Glutamatergic neuron (in vitro differentiated cells): Measurements from ENCODE around the gene YRDC. TPM values are rescaled to one million over a fixed set of nuclear protein-coding genes. Genes with fewer than 3 reads are reported as not detected.
A peak's percentile ranks its signal among the peaks of the same experiment; 100 is the strongest.

Experiments used
- DNase-seq: peaks from one replicate; pipeline ENCODE4 v3.0.0; 2022
- H3K27ac Mint-ChIP-seq: one replicate; pipeline ENCODE4 v1.8.0; 2020; ENCODE audit warnings: mild to moderate bottlenecking, mixed read lengths, inconsistent platforms; ENCODE audit not compliant: unreplicated experiment
- H3K27me3 Mint-ChIP-seq: one replicate; pipeline ENCODE4 v1.8.0; 2020; ENCODE audit warnings: mild to moderate bottlenecking, moderate library complexity, mixed read lengths, inconsistent platforms; ENCODE audit not compliant: unreplicated experiment
- H3K36me3 Mint-ChIP-seq: one replicate; pipeline ENCODE4 v1.8.0; 2020; ENCODE audit warnings: mild to moderate bottlenecking, mixed read lengths, inconsistent platforms; ENCODE audit not compliant: unreplicated experiment
- H3K4me1 Mint-ChIP-seq: one replicate; pipeline ENCODE4 v1.8.0; 2020; ENCODE audit warnings: mild to moderate bottlenecking, low read depth, mixed read lengths, inconsistent platforms; ENCODE audit not compliant: unreplicated experiment
- H3K4me3 Mint-ChIP-seq: one replicate; pipeline ENCODE4 v1.8.0; 2020; ENCODE audit warnings: mild to moderate bottlenecking, mixed read lengths, inconsistent platforms; ENCODE audit not compliant: unreplicated experiment
- H3K9me3 Mint-ChIP-seq: one replicate; pipeline ENCODE4 v1.8.0; 2020; ENCODE audit warnings: mild to moderate bottlenecking, moderate library complexity, mixed read lengths, inconsistent platforms; ENCODE audit not compliant: unreplicated experiment
- total RNA-seq: library from RNA; stranded (reverse); fragmentation: NEBNext Ultra II Directional; extraction: Animal tissue kit (Norgen Biotek cat#: 25700); gene quantifications from one replicate; pipeline ENCODE4 v1.2.1, GENCODE V29; 2021; ENCODE audit not compliant: unreplicated experiment
- TF ChIP-seq, protein P1 (sequence below): fragments of 200-600 bp; sonication (generic); IDR thresholded peaks from one replicate; pipeline ENCODE4 v1.5.0; 2021; ENCODE audit not compliant: partially characterized antibody, unreplicated experiment

The YRDC gene
- total RNA-seq, 1 donor from 2014 or later: 14.9 TPM

- Mint-ChIP-seq H3K27ac (peak overlapping the region; percentile 66), H3K9me3 (peaks cover 7% of the 10 kb centered on the region), H3K4me1 (peaks cover 7% of the 10 kb centered on the region), H3K36me3 (no peaks in the 10 kb centered on the region), H3K4me3 (peak overlapping the region; percentile 38), H3K27me3 (peaks cover 2% of the 10 kb centered on the region)
- TF ChIP-seq, protein P1, sequence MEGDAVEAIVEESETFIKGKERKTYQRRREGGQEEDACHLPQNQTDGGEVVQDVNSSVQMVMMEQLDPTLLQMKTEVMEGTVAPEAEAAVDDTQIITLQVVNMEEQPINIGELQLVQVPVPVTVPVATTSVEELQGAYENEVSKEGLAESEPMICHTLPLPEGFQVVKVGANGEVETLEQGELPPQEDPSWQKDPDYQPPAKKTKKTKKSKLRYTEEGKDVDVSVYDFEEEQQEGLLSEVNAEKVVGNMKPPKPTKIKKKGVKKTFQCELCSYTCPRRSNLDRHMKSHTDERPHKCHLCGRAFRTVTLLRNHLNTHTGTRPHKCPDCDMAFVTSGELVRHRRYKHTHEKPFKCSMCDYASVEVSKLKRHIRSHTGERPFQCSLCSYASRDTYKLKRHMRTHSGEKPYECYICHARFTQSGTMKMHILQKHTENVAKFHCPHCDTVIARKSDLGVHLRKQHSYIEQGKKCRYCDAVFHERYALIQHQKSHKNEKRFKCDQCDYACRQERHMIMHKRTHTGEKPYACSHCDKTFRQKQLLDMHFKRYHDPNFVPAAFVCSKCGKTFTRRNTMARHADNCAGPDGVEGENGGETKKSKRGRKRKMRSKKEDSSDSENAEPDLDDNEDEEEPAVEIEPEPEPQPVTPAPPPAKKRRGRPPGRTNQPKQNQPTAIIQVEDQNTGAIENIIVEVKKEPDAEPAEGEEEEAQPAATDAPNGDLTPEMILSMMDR: peak; percentile 83
- peak; percentile 89 for DNase-seq
These were observed 3.1 kb upstream of the YRDC start for GRCh38 chr1:37811027-37811655.

DNA sequence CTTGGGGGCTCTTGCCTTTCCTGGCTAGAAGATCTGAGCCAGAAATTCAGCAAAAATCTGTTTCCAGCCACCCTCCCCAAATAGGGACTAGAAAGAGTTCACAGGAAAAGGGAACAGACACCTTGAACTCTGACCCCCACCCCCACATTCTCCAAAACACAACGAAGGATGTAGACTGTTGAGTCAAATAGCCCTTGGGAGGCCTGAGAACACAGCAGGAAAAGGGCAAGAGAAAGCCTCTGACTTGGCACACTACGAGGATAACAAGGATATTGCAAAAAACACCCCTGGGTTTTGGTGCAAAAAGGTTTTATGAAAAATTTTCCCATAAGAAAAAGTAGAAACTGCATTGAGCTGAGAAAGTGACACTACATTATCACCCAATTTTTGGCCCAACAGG lies 1.9 kb upstream of the YRDC start:
- Mint-ChIP-seq H3K4me3 (no peak overlapping the region), H3K36me3 (no peaks in the 10 kb centered on the region), H3K27ac (peak overlapping the region; percentile 66), H3K9me3 (peaks cover 7% of the 10 kb centered on the region), H3K27me3 (peaks cover 2% of the 10 kb centered on the region), H3K4me1 (peaks cover 7% of the 10 kb centered on the region)
- no peak for DNase-seq
- TF ChIP-seq, protein P1: no peak

GRCh38 chr1:37808369-37809319 lies 636 bp upstream of the YRDC start:
- DNase-seq: peak; percentile 83
- Mint-ChIP-seq H3K4me3 (peak overlapping the region; percentile 94), H3K4me1 (peaks cover 7% of the 10 kb centered on the region), H3K27me3 (no peaks in the 10 kb centered on the region), H3K9me3 (peaks cover 3% of the 10 kb centered on the region), H3K36me3 (no peaks in the 10 kb centered on the region), H3K27ac (peak overlapping the region; percentile 92)
- TF ChIP-seq, protein P1: peak; percentile 9

DNA sequence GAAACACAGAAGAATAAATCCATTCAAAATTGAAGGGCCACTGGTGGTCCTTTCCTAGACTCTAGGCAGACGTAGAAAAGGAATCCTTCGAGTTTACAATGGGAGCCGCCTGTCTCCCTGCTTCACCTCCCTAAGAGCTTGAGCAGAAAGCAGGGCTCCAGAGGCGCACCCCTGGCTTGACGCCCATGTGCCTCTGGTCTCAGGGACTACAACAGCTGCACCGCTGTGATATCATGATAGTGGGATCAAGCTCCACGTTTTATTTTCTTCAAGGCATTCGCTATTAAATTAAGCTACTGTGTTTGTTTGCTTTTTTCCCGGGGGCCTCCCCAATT lies 821 bp downstream of the YRDC start:
- Mint-ChIP-seq H3K36me3 (no peaks in the 10 kb centered on the region), H3K4me3 (peak overlapping the region; percentile 87), H3K27ac (peak overlapping the region; percentile 59), H3K9me3 (peaks cover 3% of the 10 kb centered on the region), H3K4me1 (peaks cover 7% of the 10 kb centered on the region), H3K27me3 (no peaks in the 10 kb centered on the region)
- no peak for DNase-seq
- TF ChIP-seq, protein P1: no peak

DNA sequence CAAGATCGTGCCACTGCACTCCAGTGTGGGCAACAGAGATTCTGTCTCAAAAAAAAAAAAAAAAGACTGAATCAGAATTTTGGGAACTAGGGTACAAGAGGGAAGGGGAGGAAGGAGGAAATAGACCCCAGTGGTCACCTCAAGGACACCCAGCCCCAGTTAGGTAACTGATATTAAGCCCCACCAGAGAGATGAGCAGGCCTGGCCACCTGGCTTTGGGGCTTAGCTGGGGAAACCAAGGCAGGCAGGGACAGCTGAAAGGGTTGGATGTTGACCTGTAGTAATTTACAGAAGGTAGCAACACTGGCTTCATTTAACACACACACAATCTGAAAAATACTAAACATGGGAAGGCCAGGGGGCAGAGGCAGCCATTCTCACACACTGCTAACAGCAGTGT lies 5.6 kb downstream of the YRDC start:
- Mint-ChIP-seq H3K4me1 (no peaks in the 10 kb centered on the region), H3K27ac (no peak overlapping the region), H3K36me3 (peaks cover 4% of the 10 kb centered on the region), H3K9me3 (peaks cover 2% of the 10 kb centered on the region), H3K27me3 (no peaks in the 10 kb centered on the region), H3K4me3 (no peak overlapping the region)
- DNase-seq: no peak
- TF ChIP-seq, protein P1: no peak
